NCI-H1694 (cell line): ENCODE data around the gene BTBD19.
A peak's percentile ranks its signal among the peaks of the same experiment; 100 is the strongest.
"Not testable (repeated sequence)": the region's sequence is repeated elsewhere in the genome, so short reads cannot be mapped to it uniquely, and the experiment has no call there.

Source experiments
- DNase-seq: peaks from one replicate; lab custom pipeline; 2025; lab: John Stamatoyannopoulos, UW

The BTBD19 gene

DNA sequence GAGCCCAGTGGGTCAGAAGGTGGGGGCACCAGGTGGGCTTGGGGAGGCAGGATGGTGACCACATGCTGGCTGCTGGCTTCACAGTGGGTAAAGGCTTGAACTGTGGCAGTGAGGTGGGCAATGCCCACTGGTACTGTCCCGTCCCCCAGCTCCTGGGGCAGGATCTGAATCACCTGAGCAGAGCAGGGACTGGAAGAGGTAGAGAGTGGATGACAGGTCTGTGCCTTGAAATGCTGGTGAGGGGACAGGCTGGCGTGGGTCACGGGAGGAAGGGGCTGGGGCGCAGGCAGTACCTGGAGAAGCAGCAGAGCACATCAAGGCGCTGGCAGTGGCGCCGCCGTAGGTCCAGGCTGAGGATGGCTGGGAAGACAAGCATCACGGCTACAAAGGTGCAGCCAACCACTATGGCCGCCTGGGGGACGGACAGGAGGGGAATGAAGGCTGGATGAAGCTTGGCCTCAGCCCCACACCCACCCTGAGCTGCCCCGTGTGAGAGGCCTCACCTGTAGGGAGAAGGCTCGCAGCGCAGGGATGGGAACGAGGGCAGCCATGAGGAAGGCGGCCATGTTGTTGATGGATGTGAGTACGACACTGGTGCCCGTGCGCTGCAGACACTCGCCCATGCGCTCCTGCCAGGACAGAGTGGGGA, 19.8 kb downstream of the BTBD19 start:
- DNase-seq: no peak

DNA sequence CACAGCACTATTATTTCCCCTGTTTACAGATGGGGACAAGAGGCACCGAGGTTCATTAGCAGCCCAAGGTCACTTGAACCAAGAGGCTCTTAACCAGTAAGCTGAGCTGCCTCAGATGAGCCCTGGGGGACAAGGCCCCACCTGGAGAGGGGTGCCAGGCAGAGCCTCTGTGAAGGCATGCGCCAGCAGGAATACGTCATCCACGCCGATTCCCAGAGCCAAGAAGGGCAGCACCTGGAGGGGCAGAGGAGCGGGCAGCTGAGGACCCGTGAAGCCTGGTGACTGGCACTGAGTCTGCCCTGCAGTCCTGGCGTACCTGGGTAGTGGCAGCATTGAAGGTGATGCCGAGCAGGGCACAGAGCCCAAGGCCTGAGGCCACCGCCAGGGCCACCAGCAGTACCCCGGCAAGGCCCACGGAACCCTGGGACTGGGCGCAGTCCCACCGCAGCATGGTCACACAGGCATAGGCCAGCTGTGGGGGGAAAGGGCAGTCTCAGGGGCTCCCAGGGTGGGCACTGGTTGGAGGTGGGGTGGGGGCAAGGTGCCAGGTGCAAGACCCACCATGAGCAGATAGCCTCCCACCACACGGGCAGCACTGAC, 20.6 kb downstream of the BTBD19 start:
- DNase-seq: no peak

DNA sequence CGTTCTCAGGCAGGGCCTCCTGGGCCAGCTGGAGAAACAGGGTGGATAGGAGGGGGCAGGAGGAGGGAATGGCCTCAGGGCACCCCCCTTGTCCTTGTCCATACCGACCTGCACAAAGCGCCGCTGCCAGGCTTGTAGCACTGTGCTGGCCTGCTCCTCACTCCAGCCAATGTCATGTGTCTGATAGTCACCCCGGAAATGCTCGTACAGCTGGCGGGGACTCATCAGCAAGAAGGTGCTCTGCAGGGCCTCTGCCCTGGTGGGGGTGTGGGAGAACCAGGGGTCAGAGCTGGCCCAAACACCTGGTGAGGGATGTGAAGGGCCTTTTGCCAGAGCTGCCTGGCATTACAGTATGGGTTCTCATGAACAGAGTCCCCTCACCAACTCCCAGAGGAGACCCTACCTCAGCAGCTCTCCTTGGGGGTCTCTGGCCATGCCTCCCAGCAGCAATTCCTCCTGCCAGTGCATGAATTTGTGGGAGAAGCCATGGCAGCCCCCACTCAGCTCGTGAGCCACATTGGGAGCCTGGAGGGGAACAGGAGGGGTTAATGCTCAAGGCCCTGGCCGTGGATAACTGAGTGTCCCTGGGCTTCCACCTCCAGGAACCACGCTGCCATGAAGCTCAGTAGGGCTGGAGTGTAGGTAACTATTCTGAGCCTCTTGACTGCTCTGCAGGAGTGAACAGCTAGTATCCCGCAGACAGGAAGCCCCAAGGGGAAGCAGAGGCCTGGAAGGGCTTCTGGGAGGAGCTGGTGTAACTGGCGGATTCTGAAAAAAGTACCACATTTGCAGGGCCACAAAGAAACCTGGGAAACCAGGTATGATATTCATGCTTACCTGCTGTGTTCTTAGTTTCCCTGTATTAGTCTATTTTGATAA, 21.4 kb downstream of the BTBD19 start:
- no peak for DNase-seq

DNA sequence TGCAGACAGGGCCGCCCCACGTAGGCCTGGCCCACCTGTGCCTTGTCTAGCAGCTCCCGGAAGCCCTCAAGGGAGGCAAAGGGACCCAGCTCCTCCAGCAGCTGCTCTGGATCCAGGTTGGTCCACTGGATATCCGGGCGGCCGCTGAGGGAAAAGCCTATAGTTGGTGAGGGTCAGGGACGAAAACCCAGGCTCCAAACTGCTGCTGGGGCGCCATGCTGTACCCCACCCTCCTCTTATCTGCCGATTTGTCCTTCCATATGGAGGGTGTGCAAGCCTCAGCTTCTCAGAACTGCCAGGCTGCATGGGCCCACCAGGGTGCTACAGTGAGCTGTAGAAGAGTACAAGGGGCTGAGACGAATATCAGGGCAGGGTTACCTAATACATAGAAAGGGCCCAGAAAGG, 22.6 kb downstream of the BTBD19 start:
- no peak for DNase-seq

DNA sequence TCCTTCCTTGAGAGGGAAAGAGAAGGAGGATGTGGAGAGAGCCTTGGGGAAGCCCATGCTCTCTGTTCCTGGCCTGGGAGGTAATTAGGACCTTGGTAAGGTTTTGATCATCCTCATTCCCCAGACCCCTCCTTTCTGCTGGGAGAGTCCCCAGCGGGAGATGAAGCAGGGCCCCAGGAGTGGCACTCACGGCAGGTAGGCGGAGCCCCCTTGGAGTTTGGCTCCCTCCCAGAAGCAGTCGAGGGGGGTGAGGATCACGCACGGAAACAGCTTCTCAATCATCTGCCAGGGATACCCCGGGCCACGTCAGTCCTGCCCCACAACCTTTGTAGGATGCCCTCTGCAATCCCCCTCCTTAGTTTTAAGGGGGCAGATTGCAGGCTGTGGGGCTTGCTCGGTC, 23.2 kb downstream of the BTBD19 start:
- DNase-seq: no peak

DNA sequence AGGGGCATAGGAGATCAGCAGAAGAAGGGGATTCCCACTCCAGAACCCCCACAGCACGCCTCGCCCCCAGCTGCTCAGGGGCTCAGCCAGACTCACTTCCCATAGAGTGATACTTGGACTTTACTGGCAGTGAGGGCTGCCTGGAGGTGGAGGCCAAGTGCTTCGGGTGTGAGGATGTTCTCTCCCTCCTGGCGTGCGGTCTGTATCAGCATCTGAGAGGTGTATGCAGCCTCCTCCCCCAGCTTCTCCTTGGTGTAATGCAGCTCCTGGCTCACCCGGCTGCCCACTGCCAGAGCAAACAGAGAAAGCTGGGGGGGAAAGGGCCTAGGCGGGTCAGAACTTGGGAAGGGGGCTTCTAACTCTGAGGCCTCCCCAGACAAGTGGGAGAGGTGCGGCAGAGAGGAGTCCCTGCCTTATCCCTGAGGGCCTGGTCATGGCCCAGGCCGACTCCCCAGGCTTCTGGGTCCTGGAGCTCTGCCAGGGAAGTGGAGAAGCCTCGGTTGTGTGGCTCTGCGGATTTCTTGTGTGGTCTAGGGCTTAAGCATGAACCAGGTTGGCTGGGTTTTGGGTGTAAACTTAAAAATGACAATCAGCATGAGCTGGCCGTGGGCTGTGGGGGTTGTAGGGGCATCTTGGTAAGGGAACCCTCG, 23.9 kb downstream of the BTBD19 start:
- DNase-seq: no peak

DNA sequence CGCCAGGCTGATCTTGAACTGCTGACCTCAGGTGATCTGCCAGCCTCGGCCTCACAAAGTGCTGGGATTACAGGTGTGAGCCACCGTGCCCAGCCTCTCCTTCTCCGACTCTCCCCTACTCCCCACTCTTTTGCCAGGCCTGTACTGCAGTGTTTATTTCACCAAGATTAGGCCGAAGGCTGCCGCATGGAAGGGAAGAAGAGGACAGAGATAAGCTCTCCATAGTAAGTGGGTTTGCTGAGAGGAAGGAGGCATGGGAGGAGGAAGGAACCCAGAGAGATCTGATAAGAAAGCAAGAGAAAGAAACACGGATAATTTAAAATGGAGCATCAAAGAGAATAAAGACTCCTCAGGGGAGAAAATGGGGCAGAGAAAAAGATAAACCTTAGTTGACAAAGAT, 26.0 kb downstream of the BTBD19 start:
- DNase-seq: no peak

DNA sequence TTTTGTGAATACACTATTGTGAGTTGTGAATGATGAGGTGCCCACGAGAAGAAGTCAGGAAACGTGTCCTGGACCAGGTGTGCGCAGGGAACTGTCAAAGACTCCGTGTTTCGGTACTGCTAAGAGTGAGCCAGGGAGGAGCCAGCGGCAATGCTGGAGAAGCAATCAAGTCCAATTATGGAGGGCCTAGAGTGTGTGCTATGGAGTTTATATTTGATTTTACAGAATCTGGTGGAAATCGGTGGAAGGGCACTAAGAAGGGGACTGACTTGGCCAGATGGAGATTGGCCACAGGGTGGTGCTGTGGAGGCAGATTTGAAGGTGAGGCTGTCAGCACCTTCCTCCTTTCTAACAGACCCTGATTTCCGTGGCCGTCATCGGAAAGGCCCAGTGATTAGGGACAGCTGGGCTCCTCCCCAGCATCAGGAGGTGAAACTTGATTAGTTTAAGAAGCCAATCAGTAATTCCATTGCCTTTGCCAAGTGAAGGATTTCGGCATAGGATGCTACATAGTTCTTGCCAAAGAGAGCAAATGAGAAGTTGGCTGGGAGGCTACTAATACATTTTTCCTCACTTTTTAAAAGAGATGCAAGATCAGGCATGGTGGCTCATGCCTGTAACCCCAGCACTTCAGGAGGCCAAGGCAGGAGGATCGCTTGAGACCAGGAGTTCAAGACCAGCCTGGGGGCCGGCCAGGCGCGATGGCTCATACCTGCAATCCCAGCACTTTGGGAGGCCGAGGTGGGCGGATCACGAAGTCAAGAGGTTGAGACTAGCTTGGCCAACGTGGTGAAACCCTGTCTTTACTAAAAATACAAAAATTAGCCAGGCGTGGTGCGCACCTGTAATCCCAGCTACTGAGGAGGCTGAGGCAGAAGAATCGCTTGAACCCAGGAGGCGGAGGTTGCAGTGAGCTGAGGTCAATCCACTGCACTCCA, 27.7 kb downstream of the BTBD19 start:
- peak; percentile 88 for DNase-seq

DNA sequence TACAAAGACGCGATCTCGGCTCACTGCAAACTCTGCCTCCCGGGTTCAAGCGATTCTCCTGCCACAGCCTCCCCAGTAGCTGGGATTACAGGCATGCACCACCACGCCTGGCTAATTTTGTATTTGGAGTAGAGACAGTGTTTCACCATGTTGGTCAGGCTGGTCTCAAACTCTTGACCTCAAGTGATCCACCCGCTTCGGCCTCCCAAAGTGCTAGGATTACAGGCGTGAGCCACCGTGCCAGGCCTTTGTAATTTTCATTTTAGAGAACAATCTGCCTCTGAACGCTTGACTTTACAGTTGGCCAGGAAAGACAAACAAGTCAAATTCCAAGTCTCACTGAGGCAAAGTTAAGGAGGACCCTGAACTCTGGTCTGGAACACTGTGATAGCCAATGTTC, 30.0 kb downstream of the BTBD19 start:
- not testable (repeated sequence) for DNase-seq

DNA sequence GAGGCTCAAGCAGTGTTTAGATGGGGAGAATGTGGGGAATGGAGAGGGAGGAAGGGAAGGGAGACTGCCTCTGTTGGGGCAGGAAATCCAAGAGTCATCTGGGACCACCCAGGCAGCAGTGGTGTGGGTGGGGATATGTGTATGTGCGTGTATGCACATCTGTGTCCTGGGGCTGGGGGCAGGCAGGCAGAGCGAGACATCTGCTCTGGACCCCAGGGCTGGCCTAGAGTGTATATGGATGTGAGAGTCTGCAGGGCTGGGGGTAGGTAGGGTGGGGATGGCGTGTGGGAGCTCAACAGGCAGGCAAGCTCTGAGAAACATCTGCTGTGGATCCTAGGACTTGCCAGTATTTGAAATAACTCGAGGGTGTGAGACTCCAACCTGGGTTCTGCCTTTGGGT, 31.3 kb downstream of the BTBD19 start:
- peak; percentile 11 for DNase-seq

DNA sequence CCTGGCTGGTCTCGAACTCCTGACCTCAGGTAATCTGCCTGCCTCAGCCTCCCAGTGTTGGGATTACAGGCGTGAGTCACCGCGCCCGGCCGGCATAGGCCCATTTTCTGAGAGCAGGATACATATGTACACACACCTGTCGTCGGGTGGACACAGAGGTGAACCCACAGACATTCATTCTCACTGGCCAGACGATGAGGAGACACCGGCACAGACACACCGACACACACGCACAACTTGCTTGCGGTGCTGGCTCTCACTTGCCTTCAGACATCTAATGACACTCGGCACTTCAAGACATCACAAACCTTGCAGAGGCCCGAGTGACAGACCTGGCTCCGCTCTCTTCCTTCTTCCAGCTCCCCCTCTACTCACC, 34.2 kb downstream of the BTBD19 start:
- no peak for DNase-seq

DNA sequence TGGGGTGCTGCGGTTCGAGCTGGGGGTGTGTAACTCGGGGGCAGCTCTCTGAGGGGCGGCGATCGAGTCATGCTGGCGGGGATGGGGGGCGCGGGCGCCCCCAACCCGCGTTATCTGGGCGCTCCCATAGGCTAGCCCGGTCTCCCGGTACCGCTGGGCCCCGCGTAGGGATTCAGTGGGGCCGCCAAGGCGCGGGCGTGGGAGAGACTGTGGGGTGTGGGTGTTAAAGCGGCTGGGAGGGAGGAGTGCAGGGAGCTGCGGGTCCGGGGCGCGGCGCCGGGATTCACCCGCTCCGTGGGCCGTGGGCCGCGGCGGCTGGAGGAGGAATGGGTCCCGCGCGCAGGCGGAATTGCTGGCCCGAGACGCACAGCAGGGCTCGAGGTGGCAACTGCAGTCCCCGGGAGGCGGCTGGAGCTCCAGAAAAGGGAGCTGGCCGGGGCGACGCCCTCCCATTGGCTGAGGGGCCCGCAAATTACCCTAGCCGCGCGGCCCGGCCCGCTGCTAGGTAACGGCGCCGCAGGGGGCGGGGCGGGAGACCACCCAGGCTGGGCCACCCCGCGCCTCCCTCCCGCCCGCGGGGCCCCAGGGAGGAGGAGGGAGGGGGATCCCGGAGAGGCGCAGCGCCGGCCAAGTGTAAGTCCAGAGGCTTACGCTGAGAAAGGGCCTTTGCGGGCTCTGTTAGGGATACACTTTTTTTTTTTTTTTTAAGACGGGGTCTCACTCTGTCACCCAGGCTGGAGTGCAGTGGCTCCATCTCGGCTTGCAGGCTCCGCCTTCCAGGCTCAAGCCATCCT, 34.7 kb downstream of the BTBD19 start, which contains the start of gene PTCH2:
Gene PTCH2 (minus strand): TSS at position 392 of the 794 bp plus-strand sequence. CDS start 321 bp downstream, at position 71.
- DNase-seq: peak; percentile 60

DNA sequence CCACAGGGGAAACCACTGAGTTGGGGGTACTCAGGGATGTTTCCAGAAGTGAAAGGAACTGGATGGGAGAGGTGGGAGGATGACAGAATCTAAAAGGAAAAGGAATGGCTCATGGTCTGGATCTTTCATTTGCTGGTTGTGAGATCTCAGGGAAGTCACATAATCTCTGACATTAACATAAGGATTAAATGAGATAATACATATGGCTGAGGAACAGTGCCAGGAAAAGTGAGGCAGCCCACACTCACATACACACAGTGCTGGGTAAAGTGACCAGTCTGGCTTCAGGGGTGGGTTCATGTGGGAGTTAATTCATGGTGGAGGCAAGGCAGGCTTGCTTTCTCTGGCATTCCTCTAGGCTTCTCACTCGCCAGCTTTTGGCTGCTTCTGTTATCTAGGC, 38.7 kb downstream of the BTBD19 start:
- DNase-seq: no peak

DNA sequence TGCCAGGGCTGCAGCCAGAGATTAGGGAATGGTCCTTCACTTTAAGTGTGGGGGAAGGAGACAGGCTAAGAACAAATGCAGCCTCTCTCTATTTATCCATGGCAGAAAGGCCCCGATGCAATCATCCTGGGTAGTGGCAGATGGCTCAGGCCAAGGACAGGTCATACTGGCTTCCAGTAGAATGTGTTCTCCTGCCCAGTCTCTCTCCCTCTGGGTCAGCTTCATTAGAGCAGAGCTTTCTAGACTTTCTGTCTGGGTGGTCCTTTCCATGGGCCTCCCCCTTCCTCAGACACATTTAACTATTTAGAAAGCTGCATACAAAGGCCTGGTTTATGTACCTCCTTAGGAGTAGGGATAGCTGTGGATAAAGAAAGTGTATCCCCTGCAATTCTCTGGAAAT, 39.5 kb downstream of the BTBD19 start:
- no peak for DNase-seq

DNA sequence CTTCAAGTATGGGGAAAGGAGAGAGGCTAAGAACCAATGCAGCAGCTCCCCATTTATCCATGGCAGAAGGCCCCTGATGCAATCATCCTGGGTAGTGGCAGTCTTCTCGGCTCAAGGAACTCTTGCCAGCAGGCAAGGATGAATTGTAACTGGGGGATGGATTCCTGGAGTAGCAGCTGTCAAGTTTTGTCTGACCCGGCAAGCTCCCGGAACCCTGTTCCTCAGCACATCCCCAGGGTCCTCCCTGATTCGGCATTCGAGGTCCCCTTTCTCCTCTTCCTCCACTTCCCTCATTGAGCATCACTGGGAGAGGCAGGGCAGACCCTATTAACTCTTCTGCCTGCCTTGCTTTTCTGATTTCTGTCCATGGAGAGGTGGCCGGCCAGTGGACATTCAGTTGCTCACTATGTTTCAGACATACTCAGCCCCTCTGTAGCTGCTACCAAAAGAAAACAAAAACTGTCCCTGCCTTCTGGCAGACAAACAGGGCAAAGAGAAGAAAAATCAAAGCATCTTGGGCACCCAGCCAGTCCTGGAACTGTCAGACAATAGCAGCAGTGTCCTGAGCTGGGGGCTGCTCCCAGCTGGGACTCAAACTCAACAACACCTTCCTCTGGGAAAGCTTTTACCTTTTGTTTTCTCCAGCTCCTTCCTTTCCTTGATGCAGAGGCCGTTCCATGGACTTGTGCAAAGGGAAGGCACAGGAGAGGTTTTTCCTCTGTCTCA, 40.3 kb downstream of the BTBD19 start:
- no peak for DNase-seq

DNA sequence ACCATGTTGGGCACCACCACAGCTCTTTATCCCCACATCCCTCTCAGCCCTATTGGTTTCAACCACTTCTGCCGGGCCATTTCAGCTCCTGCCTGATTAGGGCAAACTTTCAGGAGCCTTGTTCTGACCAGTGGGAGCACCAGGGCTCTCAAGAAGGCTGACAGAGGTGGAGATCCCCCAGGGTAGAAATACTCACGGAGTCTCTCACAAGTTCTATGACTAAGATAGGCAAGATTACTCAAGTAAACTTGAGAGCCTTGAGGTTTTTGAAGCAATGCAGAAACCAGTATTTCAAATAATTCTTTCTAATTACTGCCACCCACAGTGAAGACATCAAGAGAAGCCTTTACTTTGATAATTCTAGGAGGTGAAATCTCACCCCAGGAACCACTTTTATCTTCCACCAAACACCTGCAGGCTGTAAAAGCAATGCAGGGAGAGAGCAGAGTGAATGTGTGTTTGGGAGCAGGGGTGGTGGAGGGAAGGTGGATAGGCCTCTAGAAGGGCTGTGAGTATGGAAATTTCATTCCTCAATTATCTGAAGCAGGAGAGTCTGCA, 41.3 kb downstream of the BTBD19 start:
- DNase-seq: no peak

DNA sequence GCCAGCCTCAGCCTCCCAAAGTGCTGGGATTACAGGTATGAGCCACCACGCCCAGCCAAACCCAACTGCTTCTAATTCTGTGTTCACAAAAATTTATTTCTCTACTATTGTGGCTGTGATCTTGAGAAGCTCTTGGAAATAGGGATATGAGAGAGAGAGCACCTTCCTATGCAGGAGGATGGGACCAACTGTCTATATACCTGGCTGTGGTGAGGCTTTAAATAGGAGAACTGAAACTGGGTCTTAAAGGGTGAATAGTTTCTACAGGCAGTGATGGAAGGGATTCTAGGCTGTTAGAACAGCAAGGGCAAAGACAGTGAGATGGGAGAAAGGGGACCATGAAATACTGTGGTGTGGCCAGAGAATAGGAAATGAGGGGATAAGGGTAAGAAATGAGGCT, 43.0 kb downstream of the BTBD19 start:
- DNase-seq: no peak

DNA sequence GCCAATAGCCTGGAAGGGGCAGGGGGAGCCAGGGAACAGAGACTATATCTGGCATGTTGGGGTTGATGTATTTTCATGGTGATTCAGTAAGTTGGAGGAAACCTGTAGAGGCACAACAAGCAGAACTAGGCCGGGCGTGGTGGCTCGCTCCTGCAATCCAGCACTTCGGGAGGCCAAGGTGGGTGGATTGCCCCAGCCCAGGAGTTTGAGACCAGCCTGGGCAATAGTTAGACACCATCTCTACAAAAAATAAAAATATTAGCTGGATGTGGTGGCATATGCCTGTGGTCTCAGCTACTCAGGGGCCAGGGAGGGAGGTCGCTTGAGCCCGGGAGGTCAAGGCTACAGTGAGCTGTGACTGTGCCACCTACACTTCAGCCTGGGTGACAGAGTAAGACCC, 44.9 kb downstream of the BTBD19 start:
- no peak for DNase-seq

DNA sequence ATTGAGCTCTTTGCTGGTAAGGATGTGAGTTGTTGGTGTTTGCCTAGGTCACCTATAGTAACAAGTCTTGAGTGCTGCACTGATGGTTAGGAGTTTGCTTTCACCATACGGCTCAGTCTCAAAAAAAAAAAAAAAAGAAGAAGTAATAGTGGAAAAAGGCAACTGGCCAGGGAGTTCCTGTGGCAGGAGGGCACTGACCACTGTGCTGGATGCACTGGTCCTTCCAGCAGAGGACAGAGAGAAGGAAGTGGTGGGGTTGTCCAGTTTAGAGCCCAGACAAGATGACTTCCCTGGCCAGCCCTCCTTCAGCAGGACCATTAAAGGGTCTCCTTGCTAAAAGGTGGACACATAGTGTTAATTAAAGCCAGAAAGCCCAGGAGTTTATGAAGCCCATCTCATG, 46.6 kb downstream of the BTBD19 start:
- DNase-seq: no peak

DNA sequence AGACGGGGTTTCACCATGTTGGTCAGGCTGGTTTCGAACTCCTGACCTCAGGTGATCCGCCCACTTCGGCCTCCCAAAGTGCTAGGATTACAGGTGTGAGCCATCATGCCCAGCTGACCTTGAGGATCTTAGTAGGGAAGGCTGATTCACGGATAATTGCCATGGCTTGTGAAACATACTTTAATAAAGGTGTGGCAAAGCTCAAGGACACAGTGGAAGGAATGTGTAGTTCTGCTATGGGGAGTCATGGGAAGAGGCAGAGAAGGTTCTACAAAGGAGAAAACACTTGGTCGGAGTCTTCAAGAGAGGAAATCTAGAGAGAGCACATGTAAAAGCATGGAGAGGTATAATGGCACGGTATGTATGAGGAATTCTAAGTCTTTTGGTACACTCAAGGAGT, 47.4 kb downstream of the BTBD19 start:
- no peak for DNase-seq
